Lung (tissue), 12 donors: ENCODE results near the gene PSMB10. TPM values are rescaled to one million over a fixed set of nuclear protein-coding genes. Genes with fewer than 3 reads are reported as not detected.
A peak's percentile ranks its signal among the peaks of the same experiment; 100 is the strongest.

ENCODE experiments used
- ATAC-seq: fragments of 200-7000 bp; cut with Tn5 transposase; one replicate; pipeline ENCODE4 v1.9.1; 2020; ENCODE audit warnings: moderate number of reproducible peaks; ENCODE audit not compliant: insufficient read depth, low FRiP score
- DNase-seq, 3 donors: peaks; one replicate each; pipeline ENCODE4 v3.0.0-alpha.2; 2013 to 2017
- H3K27ac ChIP-seq, 2 donors: one replicate each; pipeline ENCODE4 v1.5.1; 2013; ENCODE audit warnings: mild to moderate bottlenecking in 2 of 2, moderate library complexity in 2 of 2, control low read depth in 1 of 2, inconsistent platforms in 1 of 2, low read depth in 1 of 2, low read length in 1 of 2
- H3K27me3 ChIP-seq, 3 donors: one replicate each; pipeline ENCODE4 v1.5.1; 2013; ENCODE audit warnings: low read length in 2 of 3; ENCODE audit not compliant: control insufficient read depth in 3 of 3, insufficient read depth in 3 of 3
- H3K36me3 ChIP-seq, 4 donors: one replicate each; pipeline ENCODE4 v1.5.1; 2013; ENCODE audit warnings: low read length in 4 of 4, mild to moderate bottlenecking in 1 of 4, moderate library complexity in 1 of 4; ENCODE audit not compliant: control insufficient read depth in 4 of 4, insufficient read depth in 4 of 4
- H3K4me1 ChIP-seq, 5 donors: one replicate each; pipeline ENCODE4 v1.5.1; 2013; ENCODE audit warnings: low read length in 5 of 5, mild to moderate bottlenecking in 2 of 5, moderate library complexity in 1 of 5; ENCODE audit not compliant: control insufficient read depth in 5 of 5, insufficient read depth in 5 of 5
- H3K4me3 ChIP-seq: one replicate; pipeline ENCODE4 v1.5.1; 2013; ENCODE audit warnings: mild to moderate bottlenecking, control low read depth, moderate library complexity
- H3K9ac ChIP-seq, 2 donors: one replicate each; pipeline ENCODE4 v1.5.1; 2013; ENCODE audit warnings: low read length in 2 of 2, control low read depth in 1 of 2; ENCODE audit not compliant: insufficient read depth in 1 of 2
- H3K9me3 ChIP-seq, 4 donors: one replicate each; pipeline ENCODE4 v1.5.1; 2013; ENCODE audit warnings: low read length in 3 of 4, mild to moderate bottlenecking in 1 of 4, moderate library complexity in 1 of 4; ENCODE audit not compliant: control insufficient read depth in 4 of 4, insufficient read depth in 3 of 4
- WGBS, 2 donors: extraction: QIAGEN DNeasy Blood & Tissue Kit; methylation state at CpG; one replicate each; pipeline ENCODE4 v1.1.7; 2013; 5-methylcytosine and 5-hydroxymethylcytosine counted together
- polyA plus RNA-seq, 2 donors: library from polyadenylated mRNA; stranded (reverse); fragments of 200-250 nt; gene quantifications; one replicate each; pipeline ENCODE4 v1.2.1, GENCODE V29; 2013
- total RNA-seq, 2 donors: library from RNA; depleted of rRNA in 1 of 2; stranded (reverse); fragments of >200 nt in 1 of 2; gene quantifications; one replicate each; pipeline ENCODE4 v1.2.1, GENCODE V29; 2014 to 2021
- TF ChIP-seq, protein P1 (sequence below): IDR thresholded peaks from 2 replicates; pipeline ENCODE4 v1.5.1; 2012; ENCODE audit warnings: mild to moderate bottlenecking; ENCODE audit errors: control extremely low read depth, extremely low read depth
- donor health status: control.
- donor health status: control.
- donor health status: Bipolar disorder and iron deficiency.
- donor health status: healthy.
- donor health status: DM: yes; HTN: yes; CAD: no.

PSMB10 gene
- total and polyA plus RNA-seq, 4 donors, result 36.6 to 186 (median 112) TPM

DNA sequence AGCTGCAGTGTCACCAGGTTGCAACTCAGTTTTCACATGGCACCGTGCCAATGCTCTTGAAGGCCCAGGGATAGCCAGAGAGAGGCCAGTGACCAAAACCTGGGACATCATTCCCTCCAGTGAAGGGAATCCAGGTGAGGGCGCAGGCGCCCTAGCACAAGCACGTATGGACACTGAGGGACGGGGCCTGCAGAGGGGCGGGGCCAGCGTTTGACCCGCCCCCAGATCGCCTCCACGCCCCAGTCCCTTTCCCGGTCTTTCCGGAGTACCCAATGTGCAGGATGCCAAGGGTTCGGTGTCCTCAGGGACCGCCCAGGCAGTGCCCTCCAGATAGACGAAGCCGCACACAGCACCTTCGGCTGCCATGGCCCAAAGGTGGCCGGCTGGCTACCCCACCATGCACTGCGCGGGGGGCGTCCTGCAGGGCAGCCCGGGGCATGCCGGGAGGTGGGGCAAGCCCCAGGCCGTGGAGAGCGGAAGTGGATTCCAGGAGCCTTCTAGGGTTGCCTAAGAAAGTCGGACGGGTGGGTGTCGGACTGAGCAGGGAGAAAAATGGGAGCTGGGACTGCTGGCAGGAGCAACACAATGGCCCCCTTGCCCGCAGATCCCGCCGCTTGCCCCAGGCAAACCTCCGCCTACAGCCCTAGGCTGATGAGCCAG lies 27.1 kb upstream of the PSMB10 start:
- no peak overlapping the region for H3K4me3 ChIP-seq
- no peaks in the 10 kb centered on the region for H3K27me3 ChIP-seq
- TF ChIP-seq, protein P1, sequence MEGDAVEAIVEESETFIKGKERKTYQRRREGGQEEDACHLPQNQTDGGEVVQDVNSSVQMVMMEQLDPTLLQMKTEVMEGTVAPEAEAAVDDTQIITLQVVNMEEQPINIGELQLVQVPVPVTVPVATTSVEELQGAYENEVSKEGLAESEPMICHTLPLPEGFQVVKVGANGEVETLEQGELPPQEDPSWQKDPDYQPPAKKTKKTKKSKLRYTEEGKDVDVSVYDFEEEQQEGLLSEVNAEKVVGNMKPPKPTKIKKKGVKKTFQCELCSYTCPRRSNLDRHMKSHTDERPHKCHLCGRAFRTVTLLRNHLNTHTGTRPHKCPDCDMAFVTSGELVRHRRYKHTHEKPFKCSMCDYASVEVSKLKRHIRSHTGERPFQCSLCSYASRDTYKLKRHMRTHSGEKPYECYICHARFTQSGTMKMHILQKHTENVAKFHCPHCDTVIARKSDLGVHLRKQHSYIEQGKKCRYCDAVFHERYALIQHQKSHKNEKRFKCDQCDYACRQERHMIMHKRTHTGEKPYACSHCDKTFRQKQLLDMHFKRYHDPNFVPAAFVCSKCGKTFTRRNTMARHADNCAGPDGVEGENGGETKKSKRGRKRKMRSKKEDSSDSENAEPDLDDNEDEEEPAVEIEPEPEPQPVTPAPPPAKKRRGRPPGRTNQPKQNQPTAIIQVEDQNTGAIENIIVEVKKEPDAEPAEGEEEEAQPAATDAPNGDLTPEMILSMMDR, result no peak
- H3K36me3 ChIP-seq, result peaks cover 0 to 39% (median 22%) of the 10 kb centered on the region in 4 donors
- ATAC-seq (no peak), DNase-seq (peak; percentile 39 to 46 (median 45))
- WGBS, 2 donors, result 58 to 75% methylated on average over 32 of the region's 32 CpGs
- H3K9ac ChIP-seq, result no peak overlapping the region
- H3K27ac ChIP-seq, result peak overlapping the region; percentile 48 to 54
- peaks cover 12 to 52% (median 25%) of the 10 kb centered on the region in 5 donors for H3K4me1 ChIP-seq
- H3K9me3 ChIP-seq, result no peaks in the 10 kb centered on the region

DNA sequence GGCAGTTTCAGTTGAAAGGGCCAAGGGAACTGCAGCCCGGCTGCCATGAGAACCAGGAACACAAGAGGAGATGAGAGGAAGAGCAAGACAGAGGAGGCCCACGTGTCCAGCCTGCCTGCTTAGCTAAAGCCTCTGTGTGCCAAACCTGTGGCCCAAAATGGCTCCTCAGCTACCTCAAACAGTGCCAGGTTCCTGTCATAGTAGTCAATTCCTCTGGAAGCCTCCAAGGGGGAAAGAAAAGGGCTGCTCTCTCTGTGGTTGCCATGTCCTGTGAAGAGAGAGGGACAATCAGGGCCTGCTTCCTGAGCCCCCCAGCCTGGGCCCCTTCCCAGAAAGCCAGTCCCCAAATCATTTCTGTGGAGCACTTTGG lies 26.6 kb upstream of the PSMB10 start:
- Histone ChIP-seq H3K27me3 (no peaks in the 10 kb centered on the region), H3K9me3 (no peaks in the 10 kb centered on the region), H3K4me1 (peaks cover 12 to 56% (median 25%) of the 10 kb centered on the region in 5 donors), H3K36me3 (peaks cover 2 to 43% (median 23%) of the 10 kb centered on the region in 4 donors), H3K9ac (no peak overlapping the region), H3K27ac (peak overlapping the region; percentile 48 to 54), H3K4me3 (no peak overlapping the region)
- no peak for DNase-seq
- 77 to 86% methylated on average over 2 of the region's 2 CpGs for WGBS, 2 donors
- TF ChIP-seq, protein P1, result no peak
- no peak for ATAC-seq

DNA sequence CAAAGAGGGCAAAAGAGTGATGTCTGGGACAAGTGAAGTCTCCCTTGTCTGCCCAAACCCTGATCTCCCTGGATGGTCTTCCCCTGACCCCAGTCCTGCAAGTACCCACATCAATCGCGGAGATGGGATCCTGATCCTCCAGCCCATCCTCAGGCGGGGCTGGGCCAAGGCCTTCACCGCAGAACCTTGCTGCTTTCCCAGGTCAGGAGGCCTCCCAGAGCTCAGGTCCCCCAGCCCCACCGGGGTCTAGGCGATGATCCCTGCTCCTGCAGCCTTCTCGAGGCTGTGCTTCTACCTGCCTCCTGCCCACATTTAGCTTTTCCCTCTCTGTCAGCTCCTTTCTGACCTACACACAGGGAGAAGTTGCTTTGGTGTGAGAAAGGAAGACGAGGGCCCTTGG lies 25.5 kb upstream of the PSMB10 start:
- TF ChIP-seq, protein P1, result no peak
- Histone ChIP-seq H3K4me3 (no peak overlapping the region), H3K36me3 (peaks cover 9 to 50% (median 28%) of the 10 kb centered on the region in 4 donors), H3K27ac (peak overlapping the region in 1 of 2 donors; percentile 9), H3K27me3 (no peaks in the 10 kb centered on the region), H3K9ac (no peak overlapping the region), H3K4me1 (peaks cover 10 to 55% (median 18%) of the 10 kb centered on the region in 5 donors), H3K9me3 (no peaks in the 10 kb centered on the region)
- 96 to 98% methylated on average over 8 of the region's 8 CpGs for WGBS, 2 donors
- ATAC-seq (no peak), DNase-seq (no peak)
